Measurements from ENCODE around the gene KRTAP2-4.
"Not testable (repeated sequence)": the region's sequence is repeated elsewhere in the genome, so short reads cannot be mapped to it uniquely, and the experiment has no call there.

KRTAP2-4 gene

DNA sequence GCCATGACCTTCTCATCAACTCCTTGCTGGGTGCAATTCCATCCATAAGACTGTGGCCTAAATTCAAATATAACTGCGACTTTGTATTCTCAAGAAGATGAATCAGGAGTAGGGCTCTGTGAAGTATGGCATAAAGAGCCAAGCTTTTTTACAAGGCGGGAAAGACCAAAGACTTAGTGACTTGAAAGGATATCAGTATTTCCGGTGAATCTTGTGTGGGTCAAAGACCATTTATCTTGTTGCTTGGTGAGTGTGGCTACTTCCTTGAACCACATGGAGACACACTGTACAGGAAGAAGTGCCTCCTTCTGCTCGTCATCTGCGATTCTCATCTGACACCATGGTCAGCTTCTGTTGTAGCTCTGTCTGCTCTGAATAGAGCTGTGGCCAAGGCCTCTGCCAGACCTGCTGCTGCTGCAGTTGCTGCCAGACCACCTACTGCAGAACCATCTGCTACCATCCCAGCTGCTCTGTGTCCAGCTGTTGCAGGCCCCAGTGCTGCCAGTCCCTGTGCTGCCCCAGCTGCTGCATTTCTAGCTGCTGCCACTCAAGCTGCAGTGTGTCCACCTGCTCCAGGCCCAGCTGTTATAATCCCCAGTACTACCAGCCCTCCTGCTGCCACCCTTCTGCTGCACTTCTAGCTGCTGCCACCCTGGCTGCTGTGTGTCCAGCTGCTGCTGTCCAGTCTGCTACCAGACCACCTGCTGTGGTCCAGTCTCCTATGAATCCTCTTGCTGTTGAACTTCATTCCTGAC lies 6.1 kb upstream of the KRTAP2-4 start:
- no peak for DNase-seq

DNA sequence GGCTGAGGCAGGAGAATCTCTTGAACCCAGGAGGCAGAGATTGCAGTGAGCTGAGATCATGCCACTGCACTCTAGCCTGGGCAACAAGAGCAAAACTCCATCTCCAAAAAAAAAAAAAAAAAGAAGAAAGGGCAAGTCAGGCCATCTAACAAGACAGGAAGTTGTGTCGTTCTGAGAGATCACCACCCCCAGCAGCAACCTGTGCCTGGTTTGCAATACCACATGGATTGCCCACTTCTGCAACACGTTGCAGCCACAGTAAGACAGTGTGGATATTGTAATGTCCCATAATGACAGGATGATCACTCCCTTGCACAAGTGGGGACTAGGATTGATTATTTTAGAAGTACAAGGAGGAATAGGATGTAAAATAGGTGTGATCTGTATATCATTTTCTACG lies 3.4 kb upstream of the KRTAP2-4 start:
- DNase-seq: peak in 3 of 4 experiments; percentile 23 to 49 (median 38)

DNA sequence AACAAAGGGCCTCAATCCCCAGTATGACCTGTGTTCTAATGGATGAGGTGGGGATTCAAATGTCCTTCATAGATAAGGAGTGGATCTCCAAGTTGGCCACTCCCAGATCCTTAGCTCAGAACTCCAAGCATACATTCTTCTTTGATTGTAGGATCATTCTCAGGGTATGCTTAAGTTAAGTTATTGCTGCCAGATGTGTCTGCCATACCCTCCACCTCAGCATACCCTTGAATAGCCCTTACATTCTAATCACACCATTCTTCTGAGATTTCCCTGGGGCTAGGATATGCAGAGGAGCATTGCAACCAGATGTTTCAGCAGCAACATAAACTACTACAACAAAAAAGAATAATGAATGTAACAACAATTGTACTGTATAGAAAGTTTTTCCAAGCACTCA lies 1.6 kb upstream of the KRTAP2-4 start:
- DNase-seq: no peak

DNA sequence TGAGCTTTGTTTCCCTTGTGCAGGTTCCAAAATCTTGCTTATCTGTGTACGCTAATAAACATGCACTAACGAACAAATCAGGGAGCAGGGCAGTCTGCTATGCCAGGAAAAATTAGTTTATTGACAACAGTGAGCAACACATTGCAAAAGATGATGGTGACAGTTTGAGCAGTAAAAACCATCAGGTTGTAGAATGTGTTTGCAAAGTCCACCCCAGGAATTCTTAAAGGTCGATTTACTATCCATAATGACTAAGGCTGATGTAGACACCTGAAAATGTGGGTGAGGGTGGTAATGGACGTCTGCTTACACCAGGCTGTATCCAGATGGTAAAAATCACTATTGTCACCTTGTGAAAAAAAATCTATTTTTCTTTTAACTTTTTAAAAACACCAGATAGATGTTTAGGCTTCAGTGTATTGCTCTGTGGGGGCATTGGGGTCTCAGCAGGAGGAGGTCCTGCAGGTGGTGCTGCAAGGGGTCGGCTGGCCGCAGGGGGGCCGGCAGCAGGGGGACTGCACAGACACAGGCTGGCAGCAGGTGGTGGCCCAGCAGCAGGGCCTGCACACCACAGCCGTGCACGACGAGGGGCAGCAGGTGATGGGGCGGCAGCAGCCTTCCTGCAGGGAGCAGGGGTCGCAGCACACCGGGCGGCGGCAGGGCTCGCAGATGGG lies 526 bp downstream of the KRTAP2-4 start:
- not testable (repeated sequence) for DNase-seq

DNA sequence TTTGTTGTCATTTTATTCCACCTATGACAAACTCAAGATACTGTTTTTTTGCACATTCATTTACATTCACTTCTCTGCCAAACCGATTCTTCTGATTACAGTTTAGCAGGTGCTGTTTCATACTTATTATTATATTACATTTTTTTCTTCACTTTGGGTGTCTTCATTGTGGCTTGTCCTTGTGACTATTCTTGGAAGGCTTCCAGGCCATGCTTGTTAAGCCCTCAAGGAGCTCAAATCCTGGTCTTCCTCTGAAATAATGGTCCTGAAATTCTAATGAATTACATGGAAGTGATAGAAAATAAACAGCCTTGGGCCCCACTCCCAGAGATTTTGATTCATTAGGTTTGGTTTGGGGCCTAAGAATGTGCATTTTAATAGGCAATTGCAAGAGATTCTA lies 1.4 kb downstream of the KRTAP2-4 start:
- DNase-seq: no peak

DNA sequence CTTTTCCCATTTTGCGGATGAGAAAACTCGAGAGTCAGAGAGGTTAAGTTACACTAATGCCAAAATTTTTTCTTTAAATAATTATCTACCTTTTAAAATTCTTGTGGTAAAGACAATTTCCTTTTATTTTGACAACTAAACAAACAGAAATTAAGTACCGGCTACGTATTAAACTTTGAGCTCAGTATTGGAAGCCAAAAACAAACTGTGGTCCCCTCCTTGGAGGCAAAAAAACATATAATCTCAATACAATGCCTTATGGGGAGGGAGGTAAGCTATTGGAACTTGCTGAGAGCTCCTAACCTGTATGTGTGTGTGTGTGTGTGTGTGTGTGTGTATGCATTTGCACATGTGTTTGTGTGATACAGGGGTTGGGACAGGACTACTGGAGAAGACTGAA lies 2.2 kb downstream of the KRTAP2-4 start:
- DNase-seq: no peak

DNA sequence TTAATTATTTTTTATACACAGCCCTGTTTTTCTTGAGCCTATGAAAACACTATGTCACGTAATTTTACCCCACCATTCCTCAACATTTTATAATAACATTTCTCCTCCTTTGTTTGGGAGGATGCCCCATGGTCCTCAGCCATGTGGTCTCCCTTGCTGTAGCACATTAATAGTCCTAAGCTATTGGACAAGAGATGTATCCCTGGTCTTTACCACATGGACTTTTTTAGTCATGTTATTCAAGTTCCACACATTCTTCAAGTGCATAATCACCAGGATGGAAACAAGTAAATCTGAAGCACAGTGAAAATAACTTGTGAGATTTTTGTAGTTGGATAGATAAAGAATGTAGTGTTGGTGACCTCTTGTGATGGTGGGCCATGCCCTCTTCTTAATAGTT lies 3.7 kb downstream of the KRTAP2-4 start:
- DNase-seq: no peak

DNA sequence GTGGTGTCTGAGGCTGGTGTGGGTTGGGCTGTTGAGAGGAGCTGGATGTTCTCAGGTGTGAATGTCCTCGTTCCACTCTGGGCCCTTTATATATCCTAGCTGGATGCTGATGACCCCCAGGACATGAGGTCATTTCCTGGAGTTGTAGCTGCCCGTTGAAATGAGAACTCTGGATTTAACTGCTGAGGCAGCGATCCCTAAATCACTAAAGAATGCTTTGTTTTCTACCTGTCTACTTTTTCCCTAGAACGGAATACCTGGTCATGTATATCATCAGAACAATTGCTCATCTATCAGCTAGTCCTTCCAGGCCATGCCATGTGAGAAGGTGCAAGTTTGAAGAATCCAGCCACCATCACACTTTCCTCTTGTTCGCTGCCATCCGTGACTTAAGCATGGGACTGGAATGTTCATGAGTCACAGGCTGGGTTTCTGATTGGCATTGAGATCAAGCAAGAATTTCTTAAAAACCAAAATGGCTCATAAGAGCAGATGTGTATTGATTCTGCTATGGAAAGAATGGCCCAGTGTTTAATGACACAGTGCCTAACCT lies 5.6 kb downstream of the KRTAP2-4 start, which contains the start of gene KRTAP2-3:
Gene KRTAP2-3 (minus strand): TSS at position 63 of the 553 bp plus-strand sequence. CDS start 64 bp downstream, outside the sequence.
- no peak for DNase-seq

DNA sequence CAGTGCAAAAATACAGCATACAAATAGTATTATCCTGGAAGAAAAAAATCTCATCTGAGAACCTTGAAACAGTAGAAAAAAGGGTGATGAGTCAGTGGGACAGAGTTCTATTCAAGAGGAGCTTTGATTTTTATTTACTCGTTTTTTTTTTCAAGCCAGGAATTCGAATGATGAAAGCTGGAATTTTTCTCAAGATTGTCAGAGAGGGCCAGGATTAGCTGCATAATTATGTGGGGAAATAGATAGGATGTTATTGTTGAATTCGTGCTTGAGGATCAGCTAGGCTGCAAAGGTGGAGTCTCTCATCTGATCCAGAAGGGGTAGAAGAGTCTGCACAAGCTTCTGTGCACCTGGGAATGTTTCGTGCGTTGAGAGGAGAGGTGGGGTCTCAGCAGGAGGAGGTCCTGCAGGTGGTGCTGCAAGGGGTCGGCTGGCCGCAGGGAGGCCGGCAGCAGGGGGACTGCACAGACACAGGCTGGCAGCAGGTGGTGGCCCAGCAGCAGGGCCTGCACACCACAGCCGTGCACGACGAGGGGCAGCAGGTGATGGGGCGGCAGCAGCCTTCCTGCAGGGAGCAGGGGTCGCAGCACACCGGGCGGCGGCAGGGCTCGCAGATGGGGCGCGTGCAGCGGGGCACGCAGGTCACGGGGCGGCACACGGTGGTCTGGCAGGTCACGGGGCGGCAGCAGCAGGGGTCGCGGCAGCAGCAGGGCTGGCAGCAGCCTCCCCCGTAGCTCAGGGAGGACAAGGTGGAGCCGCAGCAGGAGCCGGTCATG lies 6.2 kb downstream of the KRTAP2-4 start:
- DNase-seq: not testable (repeated sequence)

DNA sequence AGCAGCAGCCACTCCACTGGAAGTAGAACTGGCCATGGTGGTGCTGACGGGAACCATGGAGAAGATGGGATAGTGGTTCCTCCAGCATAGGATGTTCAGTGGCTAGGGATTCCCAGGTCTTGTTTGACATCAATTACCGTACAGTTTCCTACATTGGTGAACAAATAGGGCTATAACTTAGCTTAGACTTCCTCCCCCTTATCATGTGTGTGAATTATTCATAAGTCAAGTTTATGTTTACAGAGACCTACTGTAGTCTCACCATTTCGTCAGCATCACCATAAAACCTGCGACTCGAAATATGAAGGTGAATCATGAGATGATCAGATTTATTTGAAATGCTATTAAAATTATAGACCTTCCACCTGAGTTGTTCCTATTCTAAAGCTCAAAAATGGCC lies 6.9 kb downstream of the KRTAP2-4 start:
- DNase-seq: no peak

DNA sequence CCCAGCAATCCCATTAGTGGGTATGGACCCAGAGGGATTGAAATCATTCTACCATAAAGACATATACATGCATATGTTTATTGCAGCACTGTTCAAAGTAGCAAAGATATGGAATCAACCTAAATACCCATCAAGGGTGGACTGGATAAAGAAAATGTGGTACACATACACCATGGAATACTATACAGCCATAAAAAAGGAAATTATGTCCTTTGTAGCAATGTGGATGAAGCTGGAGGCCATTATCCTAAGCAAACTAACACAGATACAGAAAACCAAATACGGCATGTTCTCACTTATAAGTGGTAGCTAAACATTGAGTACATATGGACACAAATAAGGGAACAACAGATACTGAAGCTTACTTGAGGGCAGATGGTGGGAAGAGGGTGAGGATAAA lies 8.1 kb downstream of the KRTAP2-4 start:
- DNase-seq: no peak

DNA sequence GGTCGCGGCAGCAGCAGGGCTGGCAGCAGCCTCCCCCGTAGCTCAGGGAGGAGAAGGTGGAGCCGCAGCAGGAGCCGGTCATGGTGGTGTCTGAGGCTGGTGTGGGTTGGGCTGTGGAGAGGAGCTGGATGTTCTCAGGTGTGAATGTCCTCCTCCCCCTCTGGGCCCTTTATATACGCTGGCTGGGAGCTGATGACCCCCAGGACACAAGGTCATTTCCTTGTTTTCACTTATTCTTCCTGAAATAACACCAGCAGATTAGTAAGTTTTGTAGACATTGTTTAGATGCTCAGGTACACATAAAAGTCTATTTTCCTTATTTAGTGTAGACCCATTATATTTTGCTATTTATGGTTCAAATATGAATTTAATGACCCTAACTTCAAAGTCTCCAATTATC lies 10.5 kb downstream of the KRTAP2-4 start, which contains the start of gene KRTAP2-2:
Gene KRTAP2-2 (minus strand): TSS at position 101 of the 400 bp plus-strand sequence. CDS start 19 bp downstream, at position 82.
- not testable (repeated sequence) for DNase-seq

DNA sequence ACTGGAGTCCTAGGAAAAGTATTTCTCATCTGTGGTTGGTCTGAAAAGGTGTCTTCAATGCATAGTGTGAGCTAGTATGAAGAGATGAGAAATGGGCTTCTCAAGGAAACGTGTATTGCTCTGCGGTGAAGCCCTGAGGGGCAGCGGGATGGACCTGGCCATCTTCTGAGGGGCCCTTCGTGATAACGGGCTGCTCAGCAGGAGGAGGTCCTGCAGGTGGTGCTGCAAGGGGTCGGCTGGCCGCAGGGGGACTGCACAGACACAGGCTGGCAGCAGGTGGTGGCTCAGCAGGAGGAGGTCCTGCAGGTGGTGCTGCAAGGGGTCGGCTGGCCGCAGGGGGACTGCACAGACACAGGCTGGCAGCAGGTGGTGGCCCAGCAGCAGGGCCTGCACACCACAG lies 11.1 kb downstream of the KRTAP2-4 start:
- not testable (repeated sequence) for DNase-seq

DNA sequence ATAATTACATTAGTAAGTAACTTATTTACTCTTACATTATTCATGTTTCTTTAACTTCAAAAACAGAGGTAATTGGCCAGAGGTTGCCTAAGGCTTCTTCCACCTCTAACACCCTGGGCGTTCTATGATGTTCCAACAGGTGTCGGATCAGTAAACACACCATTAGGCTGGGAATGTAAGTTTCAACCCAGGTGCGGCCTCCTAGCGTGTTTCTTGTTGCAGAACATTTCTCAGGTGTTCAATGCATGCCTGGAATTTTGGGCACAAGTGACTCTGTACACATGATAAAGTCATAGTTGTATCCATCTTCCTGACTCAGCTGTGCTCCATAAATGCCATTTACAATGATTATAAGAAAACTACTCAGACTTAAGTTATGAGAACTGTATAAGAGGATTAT lies 11.7 kb downstream of the KRTAP2-4 start:
- DNase-seq: no peak

DNA sequence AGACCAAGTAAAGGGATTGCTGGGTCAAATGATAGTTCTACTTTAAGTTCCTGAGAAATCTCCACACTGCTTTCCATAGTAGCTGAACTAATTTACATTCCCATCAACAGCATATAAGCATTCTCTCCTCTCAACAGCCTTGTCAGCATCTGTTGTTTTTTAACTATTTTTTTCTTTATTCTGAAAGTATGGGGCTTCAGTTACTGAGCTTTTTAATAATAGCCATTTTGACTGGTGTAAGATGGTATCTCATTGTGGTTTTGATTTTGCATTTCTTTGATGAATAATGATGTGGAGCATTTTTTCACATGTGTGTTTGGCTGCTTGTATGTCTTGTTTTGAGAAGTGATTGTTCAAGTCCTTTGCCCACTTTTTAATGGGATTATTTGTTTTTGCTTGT lies 13.1 kb downstream of the KRTAP2-4 start:
- DNase-seq: no peak

DNA sequence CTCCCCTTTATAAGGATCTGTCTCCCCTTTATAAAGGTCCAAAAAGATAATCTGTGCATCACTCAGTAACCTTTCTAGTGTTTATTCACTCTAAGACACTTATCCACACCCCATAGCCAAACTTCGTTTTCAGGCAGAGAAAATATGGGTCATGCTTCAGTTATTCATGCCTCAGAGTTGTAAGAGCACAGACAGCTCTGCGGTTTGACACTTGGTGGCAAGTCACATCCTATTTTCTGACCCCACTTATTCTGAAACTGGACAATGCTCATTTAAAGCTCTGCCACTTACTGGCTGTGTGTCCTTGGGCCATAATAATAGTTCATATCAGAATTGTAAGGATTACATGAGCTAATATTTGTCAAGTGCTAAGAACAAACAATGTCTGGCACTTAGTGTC lies 16.6 kb downstream of the KRTAP2-4 start:
- no peak for DNase-seq

DNA sequence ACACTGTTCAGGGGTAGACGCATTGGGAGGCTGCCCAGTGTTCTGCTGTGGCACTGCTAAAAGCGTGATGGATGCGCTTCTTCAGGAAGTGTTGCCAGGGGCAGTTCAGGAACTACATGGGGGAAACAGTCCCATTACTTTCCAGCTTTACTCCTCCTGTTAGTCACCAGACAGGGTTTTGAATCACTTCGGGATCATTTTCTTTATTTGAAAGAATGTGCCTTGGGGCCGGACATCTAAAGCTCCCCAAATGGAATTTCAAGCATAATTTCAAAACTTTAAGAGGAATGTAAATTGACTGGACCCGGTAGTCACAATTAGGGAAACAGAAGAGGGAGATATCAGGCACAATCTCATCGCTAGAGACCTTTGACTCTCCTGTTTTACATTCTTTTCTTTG lies 17.2 kb downstream of the KRTAP2-4 start:
- DNase-seq: no peak

DNA sequence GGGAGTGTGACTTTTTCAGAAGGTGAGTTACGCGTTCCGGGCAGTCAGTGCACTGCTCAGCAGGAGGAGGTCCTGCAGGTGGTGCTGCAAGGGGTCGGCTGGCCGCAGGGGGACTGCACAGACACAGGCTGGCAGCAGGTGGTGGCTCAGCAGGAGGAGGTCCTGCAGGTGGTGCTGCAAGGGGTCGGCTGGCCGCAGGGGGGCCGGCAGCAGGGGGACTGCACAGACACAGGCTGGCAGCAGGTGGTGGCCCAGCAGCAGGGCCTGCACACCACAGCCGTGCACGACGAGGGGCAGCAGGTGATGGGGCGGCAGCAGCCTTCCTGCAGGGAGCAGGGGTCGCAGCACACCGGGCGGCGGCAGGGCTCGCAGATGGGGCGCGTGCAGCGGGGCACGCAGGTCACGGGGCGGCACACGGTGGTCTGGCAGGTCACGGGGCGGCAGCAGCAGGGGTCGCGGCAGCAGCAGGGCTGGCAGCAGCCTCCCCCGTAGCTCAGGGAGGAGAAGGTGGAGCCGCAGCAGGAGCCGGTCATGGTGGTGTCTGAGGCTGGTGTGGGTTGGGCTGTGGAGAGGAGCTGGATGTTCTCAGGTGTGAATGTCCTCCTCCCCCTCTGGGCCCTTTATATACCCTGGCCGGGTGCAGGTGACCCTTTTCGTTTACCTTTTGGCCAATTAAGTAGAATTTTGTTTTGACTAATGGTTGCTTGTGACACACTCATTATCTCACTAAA lies 18.8 kb downstream of the KRTAP2-4 start, which contains the start of gene KRTAP2-1:
Gene KRTAP2-1 (minus strand): TSS at position 582 of the 731 bp plus-strand sequence. CDS start 49 bp downstream, at position 533.
- not testable (repeated sequence) for DNase-seq

DNA sequence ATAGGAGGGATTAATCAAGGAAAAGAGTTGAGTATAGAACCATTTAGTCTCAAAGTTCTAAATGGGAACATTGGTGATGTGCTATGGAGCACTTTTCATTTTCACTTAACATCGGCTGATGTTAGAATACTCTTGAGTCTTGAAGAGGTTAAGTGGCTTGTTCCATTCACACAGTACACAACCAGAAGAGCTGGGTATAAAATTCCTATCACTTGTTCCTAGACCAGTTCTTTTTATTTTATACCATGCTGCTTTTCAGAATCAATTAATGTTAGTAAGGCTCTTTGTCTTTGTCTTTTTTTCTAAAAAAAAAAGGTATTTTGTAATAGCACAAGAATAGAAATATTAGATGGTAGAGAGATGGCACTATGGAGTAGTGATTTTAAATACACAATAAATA lies 22.7 kb downstream of the KRTAP2-4 start:
- no peak for DNase-seq

DNA sequence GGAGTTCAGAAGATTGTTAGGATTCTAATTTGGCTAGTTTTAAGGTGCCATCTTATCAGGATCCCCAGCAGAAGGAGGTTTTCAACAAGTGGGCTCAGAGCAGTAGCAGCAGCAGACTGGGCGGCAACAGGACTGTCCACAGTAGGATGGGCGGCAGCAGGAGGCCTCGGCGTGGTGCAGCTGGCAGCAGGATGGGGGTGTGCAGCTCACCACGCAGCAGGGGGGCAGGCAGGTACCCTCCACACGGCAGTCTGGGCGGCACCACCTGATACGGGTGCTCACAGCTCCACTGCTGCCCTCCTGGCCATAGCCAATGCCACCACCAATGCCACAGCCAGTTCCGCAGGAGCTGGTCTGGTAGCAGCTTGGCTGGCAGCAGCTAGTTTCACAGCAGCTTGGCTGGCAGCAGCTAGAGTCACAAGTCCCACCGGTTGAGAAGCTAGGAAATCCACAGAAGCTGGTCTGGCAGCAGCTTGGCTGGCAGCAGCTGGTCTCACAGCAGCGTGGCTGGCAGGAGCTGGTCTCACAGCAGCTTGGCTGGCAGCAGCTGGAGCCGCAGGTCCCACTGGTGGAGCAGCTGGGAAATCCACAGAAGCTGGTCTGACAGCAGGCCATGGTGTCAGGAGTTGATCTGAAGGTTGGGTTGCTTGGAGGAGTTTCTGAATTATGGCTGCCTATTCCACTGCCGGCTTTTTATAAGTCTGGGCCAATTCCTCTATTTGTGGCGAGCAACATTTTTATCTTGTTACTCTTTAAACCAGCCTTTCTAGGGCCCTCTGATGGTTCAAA lies 24.7 kb downstream of the KRTAP2-4 start, which contains the start of gene KRTAP1-1:
Gene KRTAP1-1 (minus strand): TSS at position 668 of the 789 bp plus-strand sequence. CDS start 53 bp downstream, at position 615.
- not testable (repeated sequence) for DNase-seq

DNA sequence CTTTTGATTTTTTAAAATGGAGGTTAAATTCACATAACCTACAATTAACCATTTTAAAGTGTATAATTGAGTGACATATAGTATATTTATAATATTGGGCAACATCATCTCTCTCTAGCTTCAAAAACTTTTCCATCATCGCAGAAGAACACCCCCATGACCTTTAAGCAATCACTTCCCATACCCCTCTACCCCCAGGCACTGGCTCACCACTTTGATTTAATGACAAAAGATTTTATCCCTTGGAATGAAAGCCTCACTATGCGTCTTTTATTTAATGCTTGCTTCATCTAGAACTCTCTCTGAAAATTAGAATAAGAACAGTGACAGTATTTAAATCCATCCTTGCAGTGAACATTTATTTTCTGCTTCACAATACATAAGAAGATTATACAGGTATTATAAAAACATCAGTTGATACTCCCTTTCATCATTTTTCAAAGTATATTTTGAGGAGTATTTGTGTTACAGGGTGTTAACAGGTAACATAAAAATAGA lies 27.8 kb downstream of the KRTAP2-4 start:
- DNase-seq: no peak

Data from suppressor macrophage (primary cell).